COR-L47 (cell line): ENCODE results near the gene USP5.
A peak's percentile ranks its signal among the peaks of the same experiment; 100 is the strongest.
"Not testable (repeated sequence)": the region's sequence is repeated elsewhere in the genome, so short reads cannot be mapped to it uniquely, and the experiment has no call there.

Experiments used
- DNase-seq: peaks from one replicate; lab custom pipeline; 2025; lab: John Stamatoyannopoulos, UW

Gene USP5

GRCh38 chr12:6865307-6865706, 13.4 kb downstream of the USP5 start:
- not testable (repeated sequence) for DNase-seq

GRCh38 chr12:6866163-6866919, 14.4 kb downstream of the USP5 start:
- DNase-seq, result no peak

- no peak for DNase-seq
Measured at GRCh38 chr12:6866920-6867412, 15.0 kb downstream of the USP5 start.

GRCh38 chr12:6867413-6868210, 15.7 kb downstream of the USP5 start, which contains the start of gene TPI1:
TPI1 (plus strand) TSS chr12:6867531; CDS start chr12:6867567, 36 bp downstream.
- peak; percentile 42 for DNase-seq

GRCh38 chr12:6868211-6869048, 16.5 kb downstream of the USP5 start:
- DNase-seq, result no peak

- peak; percentile 57 for DNase-seq
Measured at GRCh38 chr12:6869049-6870021, 17.4 kb downstream of the USP5 start.

GRCh38 chr12:6870304-6870703, 18.4 kb downstream of the USP5 start:
- DNase-seq, result not testable (repeated sequence)

- no peak for DNase-seq
Measured at GRCh38 chr12:6871052-6871957, 19.4 kb downstream of the USP5 start.

- DNase-seq, result peak; percentile 34
Measured at GRCh38 chr12:6872073-6873048, 20.4 kb downstream of the USP5 start.

GRCh38 chr12:6873094-6874014, 21.4 kb downstream of the USP5 start, which contains the start of gene SPSB2:
SPSB2 (minus strand) TSS chr12:6873303; CDS start chr12:6872901, 402 bp downstream.
- peak; percentile 80 for DNase-seq

GRCh38 chr12:6874015-6874368, 22.0 kb downstream of the USP5 start:
- DNase-seq, result not testable (repeated sequence)

- not testable (repeated sequence) for DNase-seq
Measured at GRCh38 chr12:6879824-6880223, 27.9 kb downstream of the USP5 start.

- DNase-seq, result no peak
Measured at GRCh38 chr12:6883252-6883651, 31.3 kb downstream of the USP5 start.

GRCh38 chr12:6883683-6884082, 31.7 kb downstream of the USP5 start:
- no peak for DNase-seq

GRCh38 chr12:6884539-6884938, 32.6 kb downstream of the USP5 start:
- DNase-seq, result no peak

GRCh38 chr12:6886206-6886999, 34.5 kb downstream of the USP5 start:
- not testable (repeated sequence) for DNase-seq

- no peak for DNase-seq
Measured at GRCh38 chr12:6887460-6887859, 35.5 kb downstream of the USP5 start.
